Measurements from ENCODE around the gene WHRN.

Gene WHRN

GRCh38 chr9:114425126-114425525, 80.1 kb downstream of the WHRN start:
- TF ChIP-seq POLR2AphosphoS5 (IDR thresholded peaks at IDR 0.05; ENCODE audit: low read depth, low read length) (no peak), REST (IDR thresholded peaks at IDR 0.05; ENCODE audit: insufficient read depth in 1 of 2, low read depth in 2 of 2, low read length in 2 of 2) (no peak), SIN3A (IDR thresholded peaks at IDR 0.05; ENCODE audit: borderline replicate concordance, insufficient read depth, low read length) (no peak)

GRCh38 chr9:114424126-114424525, 81.1 kb downstream of the WHRN start:
- TF ChIP-seq REST (IDR thresholded peaks at IDR 0.05; ENCODE audit: insufficient read depth in 1 of 2, low read depth in 2 of 2, low read length in 2 of 2) (no peak), TAF1 (IDR thresholded peaks at IDR 0.05; ENCODE audit: borderline replicate concordance, insufficient read depth, low read length) (no peak), FOXP2 (optimal IDR thresholded peaks at IDR 0.05; ENCODE audit: borderline replicate concordance, extremely low read depth, extremely low read length, insufficient read depth) (no peak), SIN3A (IDR thresholded peaks at IDR 0.05; ENCODE audit: borderline replicate concordance, insufficient read depth, low read length) (no peak), POLR2AphosphoS5 (IDR thresholded peaks at IDR 0.05; ENCODE audit: low read depth, low read length) (no peak)

- no peak for TF ChIP-seq POLR2AphosphoS5 (IDR thresholded peaks at IDR 0.05; ENCODE audit: low read depth, low read length)
- no peak for TF ChIP-seq TAF1 (IDR thresholded peaks at IDR 0.05; ENCODE audit: borderline replicate concordance, insufficient read depth, low read length)
- TF ChIP-seq FOXP2 (optimal IDR thresholded peaks at IDR 0.05; ENCODE audit: borderline replicate concordance, extremely low read depth, extremely low read length, insufficient read depth): no peak
- TF ChIP-seq SIN3A (IDR thresholded peaks at IDR 0.05; ENCODE audit: borderline replicate concordance, insufficient read depth, low read length): no peak
- no peak for TF ChIP-seq REST (IDR thresholded peaks at IDR 0.05; ENCODE audit: insufficient read depth in 1 of 2, low read depth in 2 of 2, low read length in 2 of 2)
Measured at GRCh38 chr9:114423181-114423580, 82.1 kb downstream of the WHRN start.

GRCh38 chr9:114421147-114421546, 84.1 kb downstream of the WHRN start:
- TF ChIP-seq TAF1 (IDR thresholded peaks at IDR 0.05; ENCODE audit: borderline replicate concordance, insufficient read depth, low read length) (no peak), SIN3A (IDR thresholded peaks at IDR 0.05; ENCODE audit: borderline replicate concordance, insufficient read depth, low read length) (no peak), REST (IDR thresholded peaks at IDR 0.05; ENCODE audit: insufficient read depth in 1 of 2, low read depth in 2 of 2, low read length in 2 of 2) (no peak), POLR2AphosphoS5 (IDR thresholded peaks at IDR 0.05; ENCODE audit: low read depth, low read length) (no peak), FOXP2 (optimal IDR thresholded peaks at IDR 0.05; ENCODE audit: borderline replicate concordance, extremely low read depth, extremely low read length, insufficient read depth) (no peak)

GRCh38 chr9:114419796-114420195, 85.5 kb downstream of the WHRN start:
- TF ChIP-seq SIN3A (IDR thresholded peaks at IDR 0.05; ENCODE audit: borderline replicate concordance, insufficient read depth, low read length) (no peak), TAF1 (IDR thresholded peaks at IDR 0.05; ENCODE audit: borderline replicate concordance, insufficient read depth, low read length) (no peak)
